ENCODE measurements around the gene RPL32.

The RPL32 gene

DNA sequence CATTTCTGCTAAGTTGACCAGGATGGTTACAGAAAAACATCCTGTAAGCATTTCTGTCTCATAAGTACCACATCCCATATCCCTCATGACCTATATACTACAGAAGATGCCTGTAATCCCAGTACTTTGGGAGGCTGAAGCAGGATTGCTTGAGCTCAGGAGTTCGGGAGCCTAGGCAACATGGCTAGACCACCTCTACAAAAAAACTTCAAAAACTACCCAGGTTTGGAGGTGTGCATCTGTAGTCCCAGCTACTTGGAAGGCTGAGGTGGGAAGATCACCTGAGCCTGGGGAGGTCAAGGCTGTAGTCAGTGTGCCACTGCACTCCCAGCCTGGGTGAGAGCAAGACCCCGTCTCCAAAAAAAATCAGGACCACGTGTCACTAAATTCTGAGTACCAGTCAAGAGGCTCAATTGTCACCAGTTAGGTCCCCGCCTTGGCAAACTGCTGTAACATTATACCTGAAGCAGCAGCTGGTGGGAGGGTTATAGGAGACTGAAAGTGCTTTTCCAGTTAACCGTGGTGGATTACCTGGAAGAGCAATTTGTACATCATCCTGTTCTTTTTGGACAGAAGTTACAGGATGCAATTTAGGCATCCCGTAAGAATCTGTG is 6.2 kb downstream of the RPL32 start:
- ChIA-PET CTCF (interaction anchor here (1.5 to 1.6 kb wide), 2 partner anchors 10 to 26 kb away, joined by 3 to 4 read pairs; no protein-coding TSS in a partner anchor), POLR2A (interaction anchor here (0.6 kb wide), 1 partner anchor 11 kb away, joined by 7 read pairs; no protein-coding TSS in a partner anchor)
- TF ChIP-seq, protein P1, sequence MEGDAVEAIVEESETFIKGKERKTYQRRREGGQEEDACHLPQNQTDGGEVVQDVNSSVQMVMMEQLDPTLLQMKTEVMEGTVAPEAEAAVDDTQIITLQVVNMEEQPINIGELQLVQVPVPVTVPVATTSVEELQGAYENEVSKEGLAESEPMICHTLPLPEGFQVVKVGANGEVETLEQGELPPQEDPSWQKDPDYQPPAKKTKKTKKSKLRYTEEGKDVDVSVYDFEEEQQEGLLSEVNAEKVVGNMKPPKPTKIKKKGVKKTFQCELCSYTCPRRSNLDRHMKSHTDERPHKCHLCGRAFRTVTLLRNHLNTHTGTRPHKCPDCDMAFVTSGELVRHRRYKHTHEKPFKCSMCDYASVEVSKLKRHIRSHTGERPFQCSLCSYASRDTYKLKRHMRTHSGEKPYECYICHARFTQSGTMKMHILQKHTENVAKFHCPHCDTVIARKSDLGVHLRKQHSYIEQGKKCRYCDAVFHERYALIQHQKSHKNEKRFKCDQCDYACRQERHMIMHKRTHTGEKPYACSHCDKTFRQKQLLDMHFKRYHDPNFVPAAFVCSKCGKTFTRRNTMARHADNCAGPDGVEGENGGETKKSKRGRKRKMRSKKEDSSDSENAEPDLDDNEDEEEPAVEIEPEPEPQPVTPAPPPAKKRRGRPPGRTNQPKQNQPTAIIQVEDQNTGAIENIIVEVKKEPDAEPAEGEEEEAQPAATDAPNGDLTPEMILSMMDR (IDR thresholded peaks at IDR 0.05; ENCODE audit: control extremely low read depth, extremely low read depth, low read depth, missing control alignments): no peak
- DNase-seq (ENCODE audit: extremely low spot score): no peak

DNA sequence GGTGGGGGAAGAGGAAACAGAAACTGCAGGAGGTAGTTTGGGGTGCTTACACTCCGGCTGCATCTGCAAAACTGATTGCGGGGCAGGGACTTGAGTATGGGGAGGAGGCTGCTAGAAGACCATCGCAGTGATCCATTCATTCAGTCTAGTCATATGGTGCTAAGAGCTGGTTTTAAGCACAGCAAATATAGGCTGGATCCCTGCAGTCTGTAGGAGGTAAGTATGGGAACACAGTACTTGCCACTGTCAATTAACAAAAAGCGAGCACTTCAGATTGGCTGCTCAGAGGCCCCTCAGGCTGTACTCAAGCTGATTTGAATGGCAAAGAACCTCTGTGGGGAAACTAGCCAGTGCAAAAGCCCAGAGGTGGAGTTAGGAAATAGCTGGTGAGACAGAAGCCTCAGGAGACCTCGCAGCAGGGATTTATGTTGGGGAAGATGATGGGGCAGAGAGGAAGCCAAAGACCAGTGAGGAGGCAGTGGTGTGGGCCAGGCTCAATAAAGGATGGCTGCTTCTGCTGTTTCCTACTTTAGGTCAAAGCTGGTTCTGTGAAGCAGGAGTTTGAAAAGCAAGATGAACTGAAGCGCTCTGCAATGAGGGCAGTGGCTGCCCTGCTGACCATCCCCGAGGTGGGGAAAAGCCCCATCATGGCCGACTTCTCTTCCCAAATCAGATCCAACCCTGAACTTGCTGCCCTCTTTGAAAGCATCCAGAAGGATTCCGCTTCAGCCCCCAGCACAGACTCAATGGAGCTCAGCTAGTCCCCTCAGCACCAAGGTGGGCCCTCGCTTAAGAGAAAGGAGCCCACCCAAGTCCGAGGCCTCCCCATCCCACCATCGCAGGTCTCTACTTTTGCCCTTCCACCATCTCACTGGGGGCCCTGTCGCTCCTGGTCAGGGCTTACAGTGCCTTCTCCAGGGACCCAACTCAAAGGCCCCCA is 7.9 kb downstream of the RPL32 start:
- DNase-seq (ENCODE audit: extremely low spot score): no peak

DNA sequence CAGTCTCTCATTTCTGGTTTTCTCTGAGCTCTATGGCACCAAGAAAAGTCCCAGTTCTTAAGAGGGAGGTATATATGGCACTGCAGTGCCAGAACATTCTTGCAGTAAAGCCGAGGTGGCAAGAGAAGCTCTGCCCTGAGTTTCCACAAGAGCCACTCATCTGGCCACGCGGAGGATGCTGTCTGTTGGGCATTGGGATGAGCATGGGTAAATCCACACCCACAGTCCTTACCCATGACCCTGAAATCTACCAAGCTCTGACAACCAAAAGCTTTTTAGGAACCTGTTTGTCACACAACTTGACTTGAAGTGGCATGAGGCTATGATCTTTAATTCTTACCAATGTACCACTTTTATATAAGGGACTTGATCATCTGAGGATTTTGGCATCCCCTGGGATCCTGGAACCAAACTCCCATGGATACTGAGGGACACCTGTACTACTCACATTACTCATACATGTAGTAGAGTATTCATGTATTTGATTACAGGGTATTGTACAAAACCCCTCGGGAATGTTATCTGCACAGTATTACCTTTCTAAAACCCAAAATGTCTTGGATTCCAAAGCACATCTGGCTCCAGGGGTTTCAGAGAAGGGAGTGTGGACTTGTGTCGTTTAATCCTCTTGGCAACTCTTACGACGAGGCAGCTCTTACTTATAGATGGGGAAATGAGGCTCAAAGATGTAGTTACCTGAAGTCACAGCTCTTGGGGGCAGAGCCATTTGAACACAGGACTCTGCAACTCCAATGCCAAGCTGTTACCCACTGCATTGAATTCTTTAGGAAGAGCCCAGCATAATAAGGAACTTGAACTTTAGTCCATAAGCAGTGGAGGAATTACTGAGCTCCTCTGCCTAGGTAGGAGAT is 8.8 kb downstream of the RPL32 start:
- CTCF ChIA-PET: interaction anchor here (1.1 to 9.3 kb wide), 8 partner anchors 9 to 59 kb away, joined by 3 to 87 read pairs (median 8); partner anchors contain the start of genes CAND2 and RPL32
- no peak for DNase-seq (ENCODE audit: extremely low spot score)
- POLR2A ChIA-PET: interaction anchor here (0.6 to 3.0 kb wide), 8 partner anchors 9 to 450 kb away, joined by 3 to 18 read pairs (median 4); partner anchors contain the start of gene RPL32
- TF ChIP-seq, protein P1 (IDR thresholded peaks at IDR 0.05; ENCODE audit: control extremely low read depth, extremely low read depth, low read depth, missing control alignments): no peak

More for the DNA sequence above, 7.9 kb downstream of the RPL32 start:
- ChIA-PET POLR2A (interaction anchor here (0.6 to 3.0 kb wide), 4 partner anchors 8 to 179 kb away, joined by 3 to 18 read pairs (median 4); partner anchors contain the start of gene RPL32), CTCF (interaction anchor here (1.7 to 9.3 kb wide), 6 partner anchors 8 to 58 kb away, joined by 4 to 87 read pairs (median 12); partner anchors contain the start of genes CAND2 and RPL32)
- TF ChIP-seq, protein P1 (IDR thresholded peaks at IDR 0.05; ENCODE audit: control extremely low read depth, extremely low read depth, low read depth, missing control alignments): no peak

DNA sequence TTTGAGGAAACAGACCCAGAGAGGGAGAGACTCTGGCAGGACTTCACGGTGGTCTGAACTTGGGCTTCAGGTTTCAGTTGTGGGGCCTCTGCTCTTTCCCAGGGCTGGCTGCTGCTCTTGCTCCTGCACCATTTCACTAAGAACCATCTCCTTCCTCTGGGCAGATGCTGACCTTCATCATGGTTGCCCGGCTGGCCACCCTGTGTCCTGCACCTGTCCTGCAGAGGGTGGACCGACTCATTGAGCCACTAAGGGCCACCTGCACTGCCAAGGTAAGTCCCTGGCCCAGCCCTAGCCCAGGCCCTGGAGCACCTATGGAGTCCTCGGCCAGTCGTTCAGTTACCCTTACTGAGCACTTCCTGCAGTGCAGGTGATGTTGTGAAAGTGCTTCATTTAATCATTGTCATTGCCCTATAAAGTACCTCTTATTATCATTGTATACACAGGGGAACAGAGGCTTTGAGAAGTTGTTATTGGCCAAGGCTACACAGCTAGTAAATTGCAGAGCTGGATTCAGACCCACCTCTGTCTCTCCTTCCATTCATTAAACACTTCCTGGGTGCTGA is 10.0 kb downstream of the RPL32 start:
- CTCF ChIA-PET: interaction anchor here (0.6 to 9.3 kb wide), 9 partner anchors 10 to 60 kb away, joined by 3 to 87 read pairs (median 7); partner anchors contain the start of genes CAND2 and RPL32
- no peak for DNase-seq (ENCODE audit: extremely low spot score)
- POLR2A ChIA-PET: interaction anchor here (0.5 to 3.0 kb wide), 5 partner anchors 10 to 451 kb away, joined by 3 to 18 read pairs (median 4); partner anchors contain the start of gene RPL32
- TF ChIP-seq, protein P1 (IDR thresholded peaks at IDR 0.05; ENCODE audit: control extremely low read depth, extremely low read depth, low read depth, missing control alignments): no peak

DNA sequence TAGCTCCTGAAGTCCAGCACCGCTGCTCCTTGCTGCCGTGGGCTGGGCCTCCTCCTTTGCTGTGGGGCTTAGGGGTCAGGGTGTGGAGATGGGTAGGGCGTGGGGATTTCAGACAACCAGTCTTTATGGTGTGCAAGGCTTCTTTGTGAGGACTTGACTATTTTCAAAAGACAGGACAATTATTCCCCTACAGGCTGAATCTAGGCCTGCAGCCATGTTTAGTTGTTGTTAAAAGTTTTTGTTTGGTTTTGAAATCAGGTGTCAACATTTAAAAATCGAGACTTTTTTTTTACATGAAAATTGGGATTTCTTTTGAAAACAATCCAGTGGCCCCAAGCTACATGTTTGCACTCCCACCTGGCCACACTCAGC is 10.6 kb downstream of the RPL32 start:
- TF ChIP-seq, protein P1 (IDR thresholded peaks at IDR 0.05; ENCODE audit: control extremely low read depth, extremely low read depth, low read depth, missing control alignments): no peak

More for the DNA sequence above, 10.6 kb downstream of the RPL32 start:
- ChIA-PET POLR2A (interaction anchor here (0.7 to 0.9 kb wide), 2 partner anchors 10 to 11 kb away, joined by 3 read pairs; partner anchors contain the start of gene RPL32), CTCF (interaction anchor here (0.6 to 9.3 kb wide), 4 partner anchors 9 to 21 kb away, joined by 3 to 87 read pairs (median 14); partner anchors contain the start of gene RPL32)
- no peak for DNase-seq (ENCODE audit: extremely low spot score)
